Tibial nerve (tissue), 4 donors: ENCODE measurements around the gene GINS2.

ENCODE experiments used
- EP300 ChIP-seq, 2 donors: sonication (generic); formaldehyde crosslinking; IDR thresholded peaks; one replicate each; pipeline ENCODE4 v1.6.1; 2017; ENCODE audit warnings: antibody characterized with exemption in 2 of 2, mild to moderate bottlenecking in 1 of 2
- POLR2A ChIP-seq, 2 donors: fragments of 450-650 bp; IDR thresholded peaks; one replicate each; pipeline ENCODE4 v1.6.1; 2017; ENCODE audit warnings: antibody characterized with exemption in 2 of 2, mild to moderate bottlenecking in 2 of 2, moderate library complexity in 2 of 2
- TF ChIP-seq, protein P1 (sequence below), 5 experiments: fragments of 200-600 bp in 3 of 5; fragments of 450-650 bp in 2 of 5; sonication (generic) in 3 of 5; IDR thresholded peaks; one replicate each; pipeline ENCODE4 v1.5.1; 2016 to 2019; ENCODE audit warnings: antibody characterized with exemption in 5 of 5, mild to moderate bottlenecking in 3 of 5, moderate library complexity in 2 of 5

DNA sequence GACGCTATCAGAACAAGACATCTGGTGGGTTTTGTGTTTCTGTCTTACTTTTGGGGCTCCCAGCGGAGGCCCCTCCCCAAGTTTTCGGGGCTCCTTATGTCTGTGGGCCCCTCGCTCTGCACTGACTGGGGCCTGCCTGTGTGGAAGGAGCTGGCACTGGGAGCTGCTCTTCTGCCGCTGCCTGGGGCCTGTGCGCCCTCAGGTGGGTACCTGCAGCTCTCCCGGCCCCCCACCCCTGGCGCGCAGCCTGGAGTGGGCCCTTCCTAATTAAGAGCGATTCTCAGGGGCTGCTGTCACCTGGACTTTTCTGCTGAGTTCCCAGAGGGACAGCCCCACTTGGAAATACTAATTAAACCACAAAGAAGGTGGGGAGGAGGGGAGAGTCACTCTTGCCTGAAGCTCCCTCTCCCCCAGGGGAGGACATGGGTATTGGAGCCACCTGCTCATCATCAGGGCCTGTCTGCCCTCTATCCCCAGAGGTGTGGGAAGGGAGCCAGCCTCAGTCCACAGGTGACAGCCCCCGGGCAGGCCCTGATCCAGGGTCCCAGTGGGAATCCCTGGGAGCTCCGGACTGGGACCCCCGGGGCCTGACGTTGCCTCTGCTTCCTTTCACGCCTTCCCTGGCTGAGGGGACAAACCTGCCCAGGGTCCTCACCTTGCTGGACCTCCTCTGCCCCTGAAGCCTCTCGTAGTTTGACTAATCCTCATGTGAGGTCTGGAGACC is 39.2 kb downstream of the GINS2 start:
- TF ChIP-seq POLR2A (IDR thresholded peaks at IDR 0.05) (no peak), EP300 (IDR thresholded peaks at IDR 0.05) (no peak)
- TF ChIP-seq, protein P1, sequence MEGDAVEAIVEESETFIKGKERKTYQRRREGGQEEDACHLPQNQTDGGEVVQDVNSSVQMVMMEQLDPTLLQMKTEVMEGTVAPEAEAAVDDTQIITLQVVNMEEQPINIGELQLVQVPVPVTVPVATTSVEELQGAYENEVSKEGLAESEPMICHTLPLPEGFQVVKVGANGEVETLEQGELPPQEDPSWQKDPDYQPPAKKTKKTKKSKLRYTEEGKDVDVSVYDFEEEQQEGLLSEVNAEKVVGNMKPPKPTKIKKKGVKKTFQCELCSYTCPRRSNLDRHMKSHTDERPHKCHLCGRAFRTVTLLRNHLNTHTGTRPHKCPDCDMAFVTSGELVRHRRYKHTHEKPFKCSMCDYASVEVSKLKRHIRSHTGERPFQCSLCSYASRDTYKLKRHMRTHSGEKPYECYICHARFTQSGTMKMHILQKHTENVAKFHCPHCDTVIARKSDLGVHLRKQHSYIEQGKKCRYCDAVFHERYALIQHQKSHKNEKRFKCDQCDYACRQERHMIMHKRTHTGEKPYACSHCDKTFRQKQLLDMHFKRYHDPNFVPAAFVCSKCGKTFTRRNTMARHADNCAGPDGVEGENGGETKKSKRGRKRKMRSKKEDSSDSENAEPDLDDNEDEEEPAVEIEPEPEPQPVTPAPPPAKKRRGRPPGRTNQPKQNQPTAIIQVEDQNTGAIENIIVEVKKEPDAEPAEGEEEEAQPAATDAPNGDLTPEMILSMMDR (IDR thresholded peaks at IDR 0.05): no peak
